ENCODE data around the gene CARD18. TPM values are rescaled to one million over a fixed set of nuclear protein-coding genes. Genes with fewer than 3 reads are reported as not detected.
"Not testable (repeated sequence)": the region's sequence is repeated elsewhere in the genome, so short reads cannot be mapped to it uniquely, and the experiment has no call there.

CARD18 gene
- total RNA-seq, 1 donor from 2014 or later, result not detected

- Mint-ChIP-seq H3K4me1 (ENCODE audit: unreplicated experiment) (no peaks in the 10 kb centered on the region), H3K27ac (no peak overlapping the region), H3K27me3 (peaks cover 4% of the 10 kb centered on the region), H3K9me3 (peaks cover 6% of the 10 kb centered on the region), H3K36me3 (no peaks in the 10 kb centered on the region), H3K4me3 (no peak overlapping the region)
- no peak for DNase-seq (ENCODE audit: extremely low spot score, unreplicated experiment)
- TF ChIP-seq CTCF (conservative IDR thresholded peaks at IDR 0.05), result no peak
These were observed 28.2 kb downstream of the CARD18 start for GRCh38 chr11:105111145-105111944.

GRCh38 chr11:105110688-105111030 is 28.9 kb downstream of the CARD18 start:
- Mint-ChIP-seq H3K27me3 (peaks cover 4% of the 10 kb centered on the region), H3K36me3 (no peaks in the 10 kb centered on the region), H3K9me3 (peaks cover 6% of the 10 kb centered on the region), H3K4me1 (ENCODE audit: unreplicated experiment) (no peaks in the 10 kb centered on the region), H3K27ac (no peak overlapping the region), H3K4me3 (no peak overlapping the region)
- TF ChIP-seq CTCF (conservative IDR thresholded peaks at IDR 0.05), result no peak
- DNase-seq (ENCODE audit: extremely low spot score, unreplicated experiment), result no peak

- no peak for DNase-seq (ENCODE audit: extremely low spot score, unreplicated experiment)
- Mint-ChIP-seq H3K4me1 (ENCODE audit: unreplicated experiment) (no peaks in the 10 kb centered on the region), H3K4me3 (no peak overlapping the region), H3K9me3 (peaks cover 6% of the 10 kb centered on the region), H3K36me3 (no peaks in the 10 kb centered on the region), H3K27ac (no peak overlapping the region), H3K27me3 (peaks cover 4% of the 10 kb centered on the region)
- TF ChIP-seq CTCF (conservative IDR thresholded peaks at IDR 0.05), result no peak
These were observed 29.5 kb downstream of the CARD18 start for GRCh38 chr11:105109855-105110687.

- Mint-ChIP-seq H3K36me3 (no peaks in the 10 kb centered on the region), H3K4me3 (no peak overlapping the region), H3K9me3 (peaks cover 6% of the 10 kb centered on the region), H3K27ac (no peak overlapping the region), H3K4me1 (ENCODE audit: unreplicated experiment) (no peaks in the 10 kb centered on the region), H3K27me3 (peaks cover 4% of the 10 kb centered on the region)
- TF ChIP-seq CTCF (conservative IDR thresholded peaks at IDR 0.05), result no peak
- no peak for DNase-seq (ENCODE audit: extremely low spot score, unreplicated experiment)
These were observed 30.2 kb downstream of the CARD18 start for GRCh38 chr11:105109321-105109720.

GRCh38 chr11:105108247-105108646 is 31.3 kb downstream of the CARD18 start:
- TF ChIP-seq CTCF (conservative IDR thresholded peaks at IDR 0.05), result no peak
- Mint-ChIP-seq H3K9me3 (peaks cover 6% of the 10 kb centered on the region), H3K27me3 (peaks cover 4% of the 10 kb centered on the region), H3K4me3 (no peak overlapping the region), H3K36me3 (no peaks in the 10 kb centered on the region), H3K27ac (no peak overlapping the region), H3K4me1 (ENCODE audit: unreplicated experiment) (no peaks in the 10 kb centered on the region)
- DNase-seq (ENCODE audit: extremely low spot score, unreplicated experiment), result no peak

GRCh38 chr11:105107226-105107825 is 32.2 kb downstream of the CARD18 start:
- H3K27ac Mint-ChIP-seq; H3K4me1 Mint-ChIP-seq (ENCODE audit: unreplicated experiment); H3K27me3 Mint-ChIP-seq; H3K4me3 Mint-ChIP-seq; DNase-seq (ENCODE audit: extremely low spot score, unreplicated experiment); H3K9me3 Mint-ChIP-seq; H3K36me3 Mint-ChIP-seq: not testable (repeated sequence)
